KG1 (cell line): ENCODE data around the gene WDFY2.
"Not testable (repeated sequence)": the region's sequence is repeated elsewhere in the genome, so short reads cannot be mapped to it uniquely, and the experiment has no call there.

ENCODE experiments used
- DNase-seq: peaks from one replicate; lab custom pipeline; 2025; lab: John Stamatoyannopoulos, UW

The WDFY2 gene

DNA sequence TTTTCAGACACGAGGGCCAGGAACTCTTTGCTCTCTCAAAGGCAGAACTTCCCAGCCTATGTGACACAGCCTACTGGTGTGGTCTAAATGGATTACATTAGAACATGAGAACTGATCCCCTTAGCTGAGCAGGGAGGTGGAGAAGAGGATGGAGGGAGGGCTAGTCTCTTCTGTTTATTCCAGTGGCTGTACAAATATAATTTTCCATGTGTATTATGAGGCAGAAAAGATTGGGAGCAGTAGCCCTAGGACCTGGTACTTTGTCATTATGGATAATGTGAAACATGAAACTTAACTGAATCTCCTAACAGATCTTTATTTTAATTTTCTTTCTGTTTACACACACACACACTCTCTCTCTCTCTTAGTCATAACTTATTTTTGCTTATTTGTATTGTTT lies 82.1 kb downstream of the WDFY2 start:
- DNase-seq = no peak

GRCh38 chr13:51666839-51667238 lies 82.6 kb downstream of the WDFY2 start:
- no peak for DNase-seq

GRCh38 chr13:51668580-51669195 lies 84.4 kb downstream of the WDFY2 start:
- no peak for DNase-seq

- no peak for DNase-seq
Measured at GRCh38 chr13:51673165-51673564, 88.9 kb downstream of the WDFY2 start.

- DNase-seq = no peak
Measured at GRCh38 chr13:51674276-51674675, 90.0 kb downstream of the WDFY2 start.

DNA sequence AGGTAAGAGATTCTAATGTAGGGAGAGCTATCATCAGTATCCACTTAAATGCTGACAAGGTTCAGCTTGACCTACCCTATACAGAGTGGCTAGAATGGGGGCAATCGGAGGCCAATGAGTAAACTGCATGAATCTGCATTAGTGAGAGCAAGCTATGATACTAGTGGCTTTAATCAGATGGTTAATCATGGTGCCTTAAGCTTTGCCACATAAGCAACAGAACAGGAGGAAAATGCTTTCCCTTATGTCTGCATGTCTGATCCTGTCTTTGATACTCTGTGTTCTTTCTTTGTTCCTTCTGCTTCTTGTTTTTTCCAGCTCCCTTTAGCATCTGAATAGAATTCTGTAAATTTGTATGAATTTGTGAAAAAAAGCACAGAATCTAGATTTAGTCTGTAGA lies 91.1 kb downstream of the WDFY2 start:
- no peak for DNase-seq

DNA sequence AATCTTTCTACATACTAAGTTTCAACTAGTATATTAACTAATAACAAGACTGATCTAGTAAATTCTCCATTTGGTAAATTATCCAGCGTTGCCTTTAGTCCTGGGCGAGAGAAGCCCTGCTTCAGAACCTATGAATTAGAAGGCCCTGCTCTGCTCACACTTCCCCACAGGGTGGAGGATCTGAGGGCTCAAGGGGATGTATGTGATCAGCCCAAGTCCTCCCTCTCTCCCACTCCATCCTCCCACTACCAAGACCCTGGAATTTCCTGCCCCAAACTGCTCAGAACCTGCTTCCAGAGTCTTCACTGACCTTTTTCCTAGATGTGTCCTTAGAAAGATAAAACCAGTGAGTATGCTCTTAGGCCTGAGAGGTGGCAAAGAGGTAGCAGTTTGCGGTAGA lies 91.6 kb downstream of the WDFY2 start:
- DNase-seq = no peak

GRCh38 chr13:51676739-51677138 lies 92.5 kb downstream of the WDFY2 start:
- DNase-seq = no peak

GRCh38 chr13:51678420-51678819 lies 94.2 kb downstream of the WDFY2 start:
- DNase-seq = no peak

GRCh38 chr13:51679616-51680015 lies 95.4 kb downstream of the WDFY2 start:
- DNase-seq = no peak

DNA sequence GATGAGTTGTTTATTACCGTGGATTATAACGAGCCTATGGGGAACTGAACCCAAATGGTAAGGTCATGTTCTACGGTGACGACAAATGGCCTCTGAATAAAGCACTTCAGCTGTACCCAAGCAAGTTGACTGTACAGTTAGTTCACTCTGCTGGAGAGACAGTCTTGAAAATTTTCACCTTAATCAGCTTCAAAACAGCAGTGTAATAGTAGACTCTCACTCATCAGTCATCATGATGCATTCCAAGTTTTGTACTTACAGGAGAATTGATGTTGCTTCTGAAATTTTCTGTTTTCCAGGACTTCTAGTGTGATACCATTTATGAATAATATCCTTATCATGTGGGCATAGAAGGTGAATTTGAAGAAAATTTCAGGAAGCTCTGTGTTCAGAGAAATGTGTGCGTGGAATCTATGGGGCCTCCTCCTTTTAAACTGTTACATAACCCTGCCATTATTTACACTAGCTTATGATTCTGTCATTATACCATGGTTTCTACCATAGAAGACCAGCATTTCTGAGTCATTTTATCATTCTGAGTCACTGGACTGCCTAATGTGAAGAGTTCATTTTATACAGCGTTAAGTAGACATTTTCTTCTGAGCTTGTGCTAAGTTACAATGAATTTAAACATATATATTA lies 96.9 kb downstream of the WDFY2 start:
- no peak for DNase-seq

DNA sequence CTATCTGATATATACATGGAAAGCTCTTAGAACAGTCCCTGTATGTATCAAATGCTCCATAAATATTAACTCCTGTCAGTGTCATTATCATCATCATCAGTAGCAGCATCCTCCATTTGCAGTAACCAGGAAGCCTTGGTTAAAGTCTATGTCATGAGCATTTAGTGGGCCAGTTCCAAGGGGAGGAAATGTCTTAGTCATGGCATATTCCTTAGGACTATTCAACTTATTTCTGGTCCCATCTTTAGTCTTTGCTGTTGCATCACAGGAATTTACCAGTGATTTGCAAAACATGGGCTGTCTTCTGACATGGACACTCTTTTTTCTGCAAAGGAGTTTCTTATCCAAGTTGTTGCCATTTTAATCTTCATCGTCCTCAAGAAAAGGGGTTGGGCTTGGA lies 98.4 kb downstream of the WDFY2 start:
- no peak for DNase-seq

- DNase-seq = no peak
Measured at GRCh38 chr13:51683597-51683996, 99.3 kb downstream of the WDFY2 start.

DNA sequence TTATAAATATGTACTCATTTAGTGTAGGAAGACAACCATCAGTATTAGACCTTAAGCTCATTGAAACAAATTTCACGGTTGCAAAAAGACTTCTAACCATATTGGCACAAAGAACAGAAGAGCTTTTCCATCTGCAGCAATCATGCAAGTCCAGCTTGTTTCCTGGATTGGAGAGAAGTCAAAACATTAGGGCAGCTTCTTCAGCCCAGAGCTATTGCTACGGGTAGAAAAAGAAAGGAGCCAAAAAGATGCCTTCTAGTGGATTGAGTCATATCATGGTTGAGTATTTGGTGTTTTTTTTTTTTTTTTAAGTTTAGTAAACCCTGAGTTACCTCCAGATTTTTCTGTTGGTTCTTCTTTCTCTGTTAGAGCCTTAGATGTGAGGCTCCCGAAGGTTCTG lies 99.8 kb downstream of the WDFY2 start:
- DNase-seq = no peak

GRCh38 chr13:51687947-51688714 lies 103.9 kb downstream of the WDFY2 start:
- DNase-seq = no peak

DNA sequence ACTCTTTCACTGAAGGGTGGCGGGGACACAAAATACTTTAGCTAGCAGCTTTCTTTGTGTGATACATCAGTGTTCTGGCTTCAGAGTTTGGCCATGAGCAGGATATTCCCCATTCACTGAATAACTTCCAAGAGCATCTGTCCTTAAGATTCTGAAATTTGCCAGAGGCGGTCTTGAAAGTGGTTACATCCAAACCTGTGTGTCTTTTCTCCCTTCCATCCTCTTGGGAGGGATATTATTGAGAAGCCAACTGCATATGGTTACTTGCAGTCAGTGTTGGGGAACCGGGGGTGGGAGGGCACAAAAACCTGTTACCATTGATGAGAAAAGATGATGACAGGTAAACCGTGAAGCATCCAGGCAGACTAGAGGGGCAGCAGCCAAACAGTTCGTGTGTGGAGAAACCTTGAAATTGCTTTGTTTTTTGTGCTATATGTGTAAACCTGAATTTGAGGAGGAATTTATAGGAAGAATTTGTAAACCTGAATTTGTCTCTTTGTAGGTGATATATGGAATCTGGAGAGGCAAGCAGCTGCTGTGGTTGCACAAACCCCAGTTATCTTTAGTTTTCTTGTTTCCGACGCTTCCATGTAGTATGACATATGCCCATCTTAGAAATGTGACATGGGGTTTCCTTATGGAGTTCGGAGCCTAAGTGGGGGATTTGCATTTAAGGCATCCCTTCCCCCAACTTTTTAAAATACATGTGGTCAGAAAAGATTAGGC lies 104.8 kb downstream of the WDFY2 start:
- DNase-seq = no peak

GRCh38 chr13:51689663-51689996 lies 105.4 kb downstream of the WDFY2 start:
- DNase-seq = no peak

- DNase-seq = not testable (repeated sequence)
Measured at GRCh38 chr13:51695677-51696076, 111.4 kb downstream of the WDFY2 start.

DNA sequence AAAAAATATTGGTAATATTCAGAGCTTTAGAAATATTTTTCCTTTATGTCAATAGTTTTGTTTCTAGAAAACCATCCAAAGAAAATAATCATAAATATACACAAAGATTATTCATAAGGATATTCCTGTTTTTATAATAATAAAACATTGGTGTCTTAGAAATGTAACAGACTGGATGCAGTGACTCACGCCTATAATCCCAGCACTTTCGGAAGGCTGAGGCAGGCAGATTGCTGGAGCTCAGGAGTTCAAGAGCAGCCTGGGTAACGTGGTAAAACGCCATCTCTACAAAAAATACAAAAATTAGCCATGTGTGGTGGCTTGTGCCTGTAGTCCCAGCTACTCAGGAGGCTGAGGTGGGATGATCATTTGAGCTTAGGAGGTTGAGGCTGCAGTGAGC lies 112.9 kb downstream of the WDFY2 start:
- no peak for DNase-seq

DNA sequence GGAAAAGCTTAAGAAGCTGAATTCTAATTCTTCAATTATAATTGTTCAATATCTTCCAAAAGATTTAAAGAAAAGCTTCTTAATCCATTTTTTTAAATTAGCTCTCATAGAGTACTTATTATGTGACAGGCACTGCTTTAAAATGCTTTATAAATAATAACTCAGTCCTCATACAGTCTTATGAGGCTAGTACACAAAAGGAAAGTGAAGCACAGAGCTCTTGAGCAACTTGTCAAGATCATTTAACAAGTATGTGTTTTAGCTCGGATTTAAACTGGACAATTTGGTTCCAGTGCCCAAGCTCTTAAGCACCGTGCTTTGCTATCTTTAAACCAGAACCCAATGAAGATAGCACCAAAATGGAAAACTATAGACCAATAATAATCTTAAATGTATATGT lies 113.6 kb downstream of the WDFY2 start:
- no peak for DNase-seq

DNA sequence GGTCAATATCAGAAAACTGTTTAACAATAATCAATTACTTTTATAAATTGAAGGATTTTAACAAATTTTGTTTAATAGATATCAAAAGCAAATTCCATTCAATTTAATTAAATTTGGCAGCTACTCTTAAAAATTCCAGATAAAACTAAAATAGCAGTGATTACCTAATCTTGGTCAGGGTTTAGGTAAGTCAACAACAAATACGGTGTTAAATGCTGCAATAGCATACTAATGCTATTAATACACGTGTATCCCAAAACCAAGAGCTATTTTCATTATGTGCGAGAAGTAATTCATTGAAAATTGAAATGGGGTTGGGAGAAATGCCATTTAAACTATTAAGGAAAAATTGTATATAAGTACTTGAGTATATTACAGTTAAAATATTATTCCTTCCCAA lies 114.1 kb downstream of the WDFY2 start:
- no peak for DNase-seq

- DNase-seq = no peak
Measured at GRCh38 chr13:51704399-51705313, 120.4 kb downstream of the WDFY2 start.
